ENCODE results near the gene C1orf56. TPM values are rescaled to one million over a fixed set of nuclear protein-coding genes. Genes with fewer than 3 reads are reported as not detected.

Gene C1orf56
- total RNA-seq, 4 donors from 2014 or later: 0.59 to 8.5 (median 3.8) TPM

DNA sequence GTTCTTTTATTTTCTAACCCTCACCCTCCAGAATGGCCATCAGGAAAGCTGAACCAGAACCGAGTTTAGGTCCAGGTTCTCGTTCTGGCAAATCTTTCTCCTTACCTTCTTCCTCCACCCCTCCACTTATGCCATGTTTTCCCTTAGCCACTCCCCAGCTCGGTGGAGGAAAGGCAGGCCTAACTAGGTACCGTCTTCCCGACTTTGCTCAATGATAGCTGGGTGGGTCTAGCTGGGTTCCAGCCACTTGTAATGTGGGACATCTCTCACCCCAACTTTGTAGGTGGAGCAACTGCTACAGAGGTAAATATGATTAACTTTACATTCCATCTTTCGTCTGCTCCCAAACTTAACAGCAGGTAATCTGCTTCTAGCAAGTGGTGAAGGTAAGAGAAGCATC is 10.5 kb upstream of the C1orf56 start:
- TF ChIP-seq, protein P1, sequence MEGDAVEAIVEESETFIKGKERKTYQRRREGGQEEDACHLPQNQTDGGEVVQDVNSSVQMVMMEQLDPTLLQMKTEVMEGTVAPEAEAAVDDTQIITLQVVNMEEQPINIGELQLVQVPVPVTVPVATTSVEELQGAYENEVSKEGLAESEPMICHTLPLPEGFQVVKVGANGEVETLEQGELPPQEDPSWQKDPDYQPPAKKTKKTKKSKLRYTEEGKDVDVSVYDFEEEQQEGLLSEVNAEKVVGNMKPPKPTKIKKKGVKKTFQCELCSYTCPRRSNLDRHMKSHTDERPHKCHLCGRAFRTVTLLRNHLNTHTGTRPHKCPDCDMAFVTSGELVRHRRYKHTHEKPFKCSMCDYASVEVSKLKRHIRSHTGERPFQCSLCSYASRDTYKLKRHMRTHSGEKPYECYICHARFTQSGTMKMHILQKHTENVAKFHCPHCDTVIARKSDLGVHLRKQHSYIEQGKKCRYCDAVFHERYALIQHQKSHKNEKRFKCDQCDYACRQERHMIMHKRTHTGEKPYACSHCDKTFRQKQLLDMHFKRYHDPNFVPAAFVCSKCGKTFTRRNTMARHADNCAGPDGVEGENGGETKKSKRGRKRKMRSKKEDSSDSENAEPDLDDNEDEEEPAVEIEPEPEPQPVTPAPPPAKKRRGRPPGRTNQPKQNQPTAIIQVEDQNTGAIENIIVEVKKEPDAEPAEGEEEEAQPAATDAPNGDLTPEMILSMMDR (IDR thresholded peaks at IDR 0.05): no peak
- no peak for TF ChIP-seq POLR2A (IDR thresholded peaks at IDR 0.05)
- no peaks in the 10 kb centered on the region for H3K4me1 ChIP-seq
- no peak overlapping the region for H3K27ac ChIP-seq
- no peaks in the 10 kb centered on the region for H3K27me3 ChIP-seq
- H3K36me3 ChIP-seq: no peaks in the 10 kb centered on the region
- H3K4me3 ChIP-seq: no peak overlapping the region
- no peaks in the 10 kb centered on the region for H3K9me3 ChIP-seq
- intact Hi-C loops (cut with DNase I; ENCODE audit: low total_unique reads): no loop called here
- DNase-seq: no peak

DNA sequence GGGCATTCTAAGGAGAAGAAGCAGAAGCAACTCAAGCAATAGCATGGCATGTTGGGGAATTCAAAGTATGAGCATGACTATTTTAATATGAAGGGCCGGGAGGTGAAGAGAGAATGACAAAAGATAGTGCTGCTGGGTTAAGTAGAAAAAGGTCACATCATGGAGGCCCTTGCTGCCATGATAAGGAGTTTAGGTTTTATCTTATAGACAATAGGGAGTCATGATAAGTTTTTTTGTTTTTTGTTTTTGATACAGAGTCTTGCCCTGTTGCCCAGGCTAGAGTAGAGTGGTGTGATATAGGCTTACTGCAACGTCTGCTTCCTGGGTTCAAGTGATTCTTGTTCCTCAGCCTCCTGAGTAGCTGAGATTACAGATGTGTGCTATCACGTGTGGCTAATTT is 8.0 kb upstream of the C1orf56 start:
- H3K9me3 ChIP-seq: no peaks in the 10 kb centered on the region
- no peak for TF ChIP-seq POLR2A (IDR thresholded peaks at IDR 0.05)
- TF ChIP-seq, protein P1 (IDR thresholded peaks at IDR 0.05): no peak

DNA sequence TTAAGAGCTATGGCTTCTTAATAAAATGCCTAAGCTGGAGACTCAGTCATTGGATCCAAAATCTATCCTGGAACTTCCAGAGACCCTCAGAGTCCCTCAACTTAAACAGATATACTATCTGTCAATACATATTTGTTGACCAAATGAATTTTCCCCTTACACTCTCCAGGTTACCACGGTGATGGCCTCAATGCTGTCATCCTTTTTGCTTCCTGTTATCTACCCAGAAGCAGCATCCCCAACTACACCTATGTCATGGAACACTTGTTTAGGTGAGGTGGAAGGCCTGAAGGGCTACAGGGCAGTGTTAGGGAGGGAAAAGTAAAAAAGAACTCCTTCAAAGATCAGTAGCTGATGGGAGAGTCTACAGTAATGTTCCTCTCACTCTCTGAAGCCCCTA is 4.4 kb upstream of the C1orf56 start:
- Histone ChIP-seq H3K4me3 (no peak overlapping the region), H3K36me3 (no peaks in the 10 kb centered on the region), H3K9me3 (no peaks in the 10 kb centered on the region), H3K27ac (no peak overlapping the region), H3K27me3 (no peaks in the 10 kb centered on the region), H3K4me1 (no peaks in the 10 kb centered on the region)
- no peak for DNase-seq
- no peak for TF ChIP-seq POLR2A (IDR thresholded peaks at IDR 0.05)
- TF ChIP-seq, protein P1 (IDR thresholded peaks at IDR 0.05): no peak
- intact Hi-C loops (cut with DNase I; ENCODE audit: low total_unique reads): no loop called here

More for the DNA sequence above, 8.0 kb upstream of the C1orf56 start:
- no peaks in the 10 kb centered on the region for H3K36me3 ChIP-seq
- no peak for DNase-seq
- intact Hi-C loops (cut with DNase I; ENCODE audit: low total_unique reads): no loop called here
- no peaks in the 10 kb centered on the region for H3K27me3 ChIP-seq
- H3K27ac ChIP-seq: no peak overlapping the region
- H3K4me3 ChIP-seq: no peak overlapping the region
- no peaks in the 10 kb centered on the region for H3K4me1 ChIP-seq

DNA sequence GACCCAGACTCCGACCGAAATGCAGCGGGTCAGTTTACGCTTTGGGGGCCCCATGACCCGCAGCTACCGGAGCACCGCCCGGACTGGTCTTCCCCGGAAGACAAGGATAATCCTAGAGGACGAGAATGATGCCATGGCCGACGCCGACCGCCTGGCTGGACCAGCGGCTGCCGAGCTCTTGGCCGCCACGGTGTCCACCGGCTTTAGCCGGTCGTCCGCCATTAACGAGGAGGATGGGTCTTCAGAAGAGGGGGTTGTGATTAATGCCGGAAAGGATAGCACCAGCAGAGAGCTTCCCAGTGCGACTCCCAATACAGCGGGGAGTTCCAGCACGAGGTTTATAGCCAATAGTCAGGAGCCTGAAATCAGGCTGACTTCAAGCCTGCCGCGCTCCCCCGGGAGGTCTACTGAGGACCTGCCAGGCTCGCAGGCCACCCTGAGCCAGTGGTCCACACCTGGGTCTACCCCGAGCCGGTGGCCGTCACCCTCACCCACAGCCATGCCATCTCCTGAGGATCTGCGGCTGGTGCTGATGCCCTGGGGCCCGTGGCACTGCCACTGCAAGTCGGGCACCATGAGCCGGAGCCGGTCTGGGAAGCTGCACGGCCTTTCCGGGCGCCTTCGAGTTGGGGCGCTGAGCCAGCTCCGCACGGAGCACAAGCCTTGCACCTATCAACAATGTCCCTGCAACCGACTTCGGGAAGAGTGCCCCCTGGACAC is 534 bp downstream of the C1orf56 start:
- TF ChIP-seq POLR2A (IDR thresholded peaks at IDR 0.05): peak in 1 of 2 donors; percentile 20
- TF ChIP-seq, protein P1 (IDR thresholded peaks at IDR 0.05): peak; percentile 26 to 63 (median 50)
- H3K4me1 ChIP-seq: no peaks in the 10 kb centered on the region
- H3K27ac ChIP-seq: peak overlapping the region; percentile 89 to 94
- intact Hi-C loops (cut with DNase I; ENCODE audit: low total_unique reads): no loop called here
- H3K36me3 ChIP-seq: no peaks in the 10 kb centered on the region
- peak overlapping the region; percentile 57 to 71 for H3K4me3 ChIP-seq
- H3K9me3 ChIP-seq: no peaks in the 10 kb centered on the region
- H3K27me3 ChIP-seq: no peaks in the 10 kb centered on the region
- DNase-seq: peak; percentile 69 to 71

DNA sequence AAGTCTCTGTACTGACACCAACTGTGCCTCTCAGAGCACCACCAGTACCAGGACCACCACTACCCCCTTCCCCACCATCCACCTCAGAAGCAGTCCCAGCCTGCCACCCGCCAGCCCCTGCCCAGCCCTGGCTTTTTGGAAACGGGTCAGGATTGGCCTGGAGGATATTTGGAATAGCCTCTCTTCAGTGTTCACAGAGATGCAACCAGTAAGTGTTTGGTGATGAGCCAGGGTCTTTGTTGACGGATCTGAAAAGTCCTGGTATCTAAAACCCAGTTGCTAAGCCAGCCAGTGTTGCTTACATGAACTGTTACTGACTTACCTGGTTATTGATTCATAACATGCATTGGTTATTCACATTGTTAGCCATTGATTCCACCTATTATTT is 1.1 kb downstream of the C1orf56 start:
- TF ChIP-seq, protein P1 (IDR thresholded peaks at IDR 0.05): no peak
- no peak for TF ChIP-seq POLR2A (IDR thresholded peaks at IDR 0.05)
- Histone ChIP-seq H3K27ac (peak overlapping the region; percentile 89 to 94), H3K9me3 (no peaks in the 10 kb centered on the region), H3K27me3 (no peaks in the 10 kb centered on the region), H3K4me1 (no peaks in the 10 kb centered on the region), H3K36me3 (no peaks in the 10 kb centered on the region), H3K4me3 (peak overlapping the region; percentile 57 to 71)
- intact Hi-C loops (cut with DNase I; ENCODE audit: low total_unique reads): no loop called here
- DNase-seq: no peak
